NCI-H1417 treated with DMSO at 0.1 percent for 48 hours (cell line): ENCODE measurements around the gene KREMEN1.

ENCODE experiments used
- DNase-seq: peaks from one replicate; lab custom pipeline; 2025; lab: John Stamatoyannopoulos, UW

KREMEN1 gene

GRCh38 chr22:29207562-29208501 is 135.0 kb downstream of the KREMEN1 start:
- DNase-seq: no peak

- no peak for DNase-seq
Observed at GRCh38 chr22:29208502-29208862, 135.6 kb downstream of the KREMEN1 start.

GRCh38 chr22:29208879-29209623 is 136.2 kb downstream of the KREMEN1 start:
- DNase-seq: no peak

- DNase-seq: no peak
Observed at GRCh38 chr22:29209624-29209929, 136.7 kb downstream of the KREMEN1 start.

GRCh38 chr22:29211066-29211465 is 138.2 kb downstream of the KREMEN1 start:
- no peak for DNase-seq

GRCh38 chr22:29211466-29211865 is 138.6 kb downstream of the KREMEN1 start:
- DNase-seq: no peak

GRCh38 chr22:29212743-29213142 is 139.9 kb downstream of the KREMEN1 start:
- no peak for DNase-seq

GRCh38 chr22:29213493-29213892 is 140.7 kb downstream of the KREMEN1 start:
- no peak for DNase-seq

GRCh38 chr22:29214232-29214631 is 141.4 kb downstream of the KREMEN1 start:
- DNase-seq: no peak

- DNase-seq: no peak
Observed at GRCh38 chr22:29215012-29215860, 142.4 kb downstream of the KREMEN1 start.

GRCh38 chr22:29216011-29216872 is 143.4 kb downstream of the KREMEN1 start:
- no peak for DNase-seq

GRCh38 chr22:29216873-29217666 is 144.2 kb downstream of the KREMEN1 start:
- no peak for DNase-seq
